HCT116 (cell line): ENCODE measurements around the gene GLOD4.

Source experiments
- CTCF ChIP-seq, 3 experiments: fragments of 200-600 bp in 1 of 3; sonication (generic) in 1 of 3; IDR thresholded peaks in 2 of 3; conservative IDR thresholded peaks in 1 of 3; 2 replicates each; pipeline ENCODE4 v1.5.1; 2012 to 2017; ENCODE audit warnings: low read depth in 2 of 3, low read length in 2 of 3, antibody characterized with exemption in 1 of 3, borderline replicate concordance in 1 of 3, control low read depth in 1 of 3, mild to moderate bottlenecking in 1 of 3, mixed read lengths in 1 of 3, mixed run types in 1 of 3, moderate library complexity in 1 of 3; ENCODE audit not compliant: insufficient read depth in 1 of 3
- EGR1 ChIP-seq: IDR thresholded peaks from 2 replicates; pipeline ENCODE4 v1.6.1; 2012; ENCODE audit warnings: low read depth
- EZH2 ChIP-seq: fragments of 200-600 bp; sonication (generic); IDR thresholded peaks from 2 replicates; pipeline ENCODE4 v1.6.1; 2017; ENCODE audit warnings: antibody characterized with exemption, mixed run types
- FOSL1 ChIP-seq: IDR thresholded peaks from 2 replicates; pipeline ENCODE4 v1.6.1; 2012; ENCODE audit warnings: low read depth
- POLR2AphosphoS5 ChIP-seq: IDR thresholded peaks from 2 replicates; pipeline ENCODE4 v1.6.1; 2011; ENCODE audit warnings: mild to moderate bottlenecking, low read depth, low read length, moderate library complexity
- SP1 ChIP-seq: IDR thresholded peaks from 2 replicates; pipeline ENCODE4 v1.6.1; 2012; ENCODE audit warnings: low read depth
- SRF ChIP-seq: IDR thresholded peaks from 2 replicates; pipeline ENCODE4 v1.6.1; 2012; ENCODE audit warnings: low read depth
- TCF7L2 ChIP-seq: IDR thresholded peaks from 2 replicates; pipeline ENCODE4 v1.7.0; 2011; ENCODE audit warnings: borderline replicate concordance, inconsistent platforms; ENCODE audit not compliant: insufficient read depth, insufficient read length; ENCODE audit errors: extremely low read depth

GRCh38 chr17:788551-788950, 6.5 kb upstream of the GLOD4 start:
- TF ChIP-seq CTCF (IDR thresholded peaks at IDR 0.05 in 2 of 3, conservative IDR thresholded peaks at IDR 0.05 in 1 of 3; ENCODE audit: borderline replicate concordance in 1 of 3, insufficient read depth in 1 of 3, low read depth in 2 of 3, low read length in 2 of 3) (no peak), SP1 (no peak), POLR2AphosphoS5 (no peak), FOSL1 (no peak), EZH2 (no peak), TCF7L2 (no peak), EGR1 (no peak), SRF (no peak)
